GM12878 (cell line): Measurements from ENCODE around the gene ARHGAP26. TPM values are rescaled to one million over a fixed set of nuclear protein-coding genes. Genes with fewer than 3 reads are reported as not detected.

ENCODE experiments used
- ATAC-seq: fragments of 200-7000 bp; cut with Tn5 transposase; 3 replicates; pipeline ENCODE4 v1.9.1; 2020; ENCODE audit warnings: mild to moderate bottlenecking, moderate library complexity
- BruUV-seq: library from RNA; stranded (reverse); fragments of 400-500 nt; replicated peaks from 2 replicates; lab custom pipeline; 2021; lab: Mats Ljungman, UMichigan
- CTCF ChIA-PET: fragments of 300-600 bp; sonication (Branson Sonifier 250); formaldehyde crosslinking; extraction: SDS; loops from one replicate; lab custom pipeline; 2021; ENCODE audit warnings: inconsistent platforms; lab: Yijun Ruan, JAX
- POLR2A ChIA-PET: fragments of 350-600 bp; formaldehyde crosslinking; extraction: SDS; loops from one replicate; lab custom pipeline; 2021; ENCODE audit warnings: inconsistent platforms; lab: Charles Lee
- RAD21 ChIA-PET: fragments of 300-600 bp; sonication (Branson Sonifier 250); formaldehyde crosslinking; loops from one replicate; lab custom pipeline; 2023; ENCODE audit warnings: antibody characterized with exemption; ENCODE audit not compliant: unreplicated experiment; lab: Charles Lee
- SMC1A ChIA-PET: fragments of 300-600 bp; sonication (Branson Sonifier 250); formaldehyde crosslinking; loops from one replicate; lab custom pipeline; 2023; ENCODE audit not compliant: unreplicated experiment, uncharacterized antibody; lab: Charles Lee
- DNase-seq: peaks from one replicate; pipeline ENCODE4 v3.0.0-alpha.2; 2011; ENCODE audit warnings: low read depth, low spot score
- FAIRE-seq: peaks from 3 replicates; lab custom pipeline; 2011; peaks lifted over from hg19 to GRCh38; lab: Jason Lieb, UNC
- H2AFZ ChIP-seq: 2 replicates; pipeline ENCODE4 v1.6.0; 2011; ENCODE audit warnings: low read depth, low read length, control low read depth; ENCODE audit not compliant: control insufficient read depth
- H3K27ac ChIP-seq: 2 replicates; pipeline ENCODE4 v1.5.1; 2011; ENCODE audit warnings: control low read depth; ENCODE audit not compliant: control insufficient read depth, insufficient read depth
- H3K27me3 ChIP-seq, 2 experiments: replicated peaks in 1 of 2; 2 replicates each; pipeline versions ENCODE4 v1.6.0 to v1.6.1; 2011; ENCODE audit warnings: low read length in 1 of 2; ENCODE audit not compliant: control insufficient read depth in 2 of 2, insufficient read depth in 2 of 2
- H3K36me3 ChIP-seq, 2 experiments: 2 replicates each; pipeline ENCODE4 v1.5.1; 2011; ENCODE audit warnings: low read length in 1 of 2; ENCODE audit not compliant: control insufficient read depth in 2 of 2, insufficient read depth in 2 of 2
- H3K4me1 ChIP-seq: 2 replicates; pipeline ENCODE4 v1.6.1; 2011; ENCODE audit warnings: mild to moderate bottlenecking, low read length, moderate library complexity, mixed read lengths; ENCODE audit not compliant: control insufficient read depth, insufficient read depth
- H3K4me2 ChIP-seq: 2 replicates; pipeline ENCODE4 v1.6.0; 2011; ENCODE audit warnings: control low read depth; ENCODE audit not compliant: control insufficient read depth, insufficient read depth
- H3K4me3 ChIP-seq: fragments of 200-600 bp; sonication (generic); 2 replicates; pipeline ENCODE4 v1.5.1; 2016
- H3K79me2 ChIP-seq: 2 replicates; pipeline ENCODE4 v1.6.0; 2011; ENCODE audit warnings: low read length; ENCODE audit not compliant: control insufficient read depth, insufficient read depth
- H3K9ac ChIP-seq: 2 replicates; pipeline ENCODE4 v1.8.0; 2011; ENCODE audit warnings: low read length, control low read depth, mixed read lengths; ENCODE audit not compliant: control insufficient read depth, insufficient read depth
- H3K9me3 ChIP-seq: replicated peaks from 3 replicates; pipeline ENCODE4 v1.5.1; 2011; ENCODE audit warnings: mild to moderate bottlenecking, low read length; ENCODE audit not compliant: control insufficient read depth, insufficient read depth
- H4K20me1 ChIP-seq: 2 replicates; pipeline ENCODE4 v1.6.0; 2011; ENCODE audit not compliant: control insufficient read depth, insufficient read depth
- ATF3 ChIP-seq: IDR thresholded peaks from 2 replicates; pipeline ENCODE4 v1.6.1; 2011; ENCODE audit warnings: low read depth, mild to moderate bottlenecking, low read length, moderate library complexity, borderline replicate concordance; ENCODE audit errors: extremely low read depth
- CBX3 ChIP-seq: fragments of 200-600 bp; sonication (generic); IDR thresholded peaks from 2 replicates; pipeline ENCODE4 v1.6.1; 2016; ENCODE audit warnings: low read depth, borderline replicate concordance
- CHD1 ChIP-seq: IDR thresholded peaks from 2 replicates; pipeline ENCODE4 v1.6.1; 2012; ENCODE audit warnings: low read depth, low read length, improper control_type of control experiment
- CTCF ChIP-seq, 3 experiments: IDR thresholded peaks in 2 of 3; conservative IDR thresholded peaks in 1 of 3; 2 replicates each; pipeline ENCODE4 v1.5.1; 2011; ENCODE audit warnings: low read depth in 3 of 3, low read length in 3 of 3, mild to moderate bottlenecking in 3 of 3, control low read depth in 2 of 3, moderate library complexity in 2 of 3, inconsistent platforms in 1 of 3, mixed read lengths in 1 of 3; ENCODE audit not compliant: control insufficient read depth in 2 of 3, insufficient read depth in 1 of 3; ENCODE audit errors: extremely low read depth in 1 of 3
- HSF1 ChIP-seq: fragments of 150-350 bp; IDR thresholded peaks from 2 replicates; pipeline ENCODE4 v1.6.1; 2014; ENCODE audit warnings: mild to moderate bottlenecking, low read depth, low read length
- MEF2B ChIP-seq: fragments of 450-650 bp; IDR thresholded peaks from 2 replicates; pipeline ENCODE4 v1.6.1; 2018; ENCODE audit warnings: mild to moderate bottlenecking, moderate library complexity; ENCODE audit not compliant: partially characterized antibody, poor library complexity, severe bottlenecking
- MYC ChIP-seq: IDR thresholded peaks from 2 replicates; pipeline ENCODE4 v1.6.1; 2011; ENCODE audit warnings: mild to moderate bottlenecking, low read length, moderate library complexity, inconsistent platforms; ENCODE audit not compliant: insufficient read depth, insufficient replicate concordance, insufficient read length, severe bottlenecking
- PAX5 ChIP-seq: IDR thresholded peaks from 2 replicates; pipeline ENCODE4 v1.6.1; 2011; ENCODE audit warnings: low read depth, low read length, borderline replicate concordance
- RELA ChIP-seq: fragments of 450-650 bp; IDR thresholded peaks from 2 replicates; pipeline ENCODE4 v1.8.0; 2014; ENCODE audit warnings: borderline replicate concordance; ENCODE audit not compliant: partially characterized antibody
- SMAD1 ChIP-seq: fragments of 450-650 bp; IDR thresholded peaks from 2 replicates; pipeline ENCODE4 v1.6.1; 2018; ENCODE audit warnings: mild to moderate bottlenecking, low read depth; ENCODE audit not compliant: partially characterized antibody
- SMC3 ChIP-seq: IDR thresholded peaks from 2 replicates; pipeline ENCODE4 v1.6.1; 2011; ENCODE audit warnings: low read length, improper control_type of control experiment, borderline replicate concordance
- SREBF1 ChIP-seq: IDR thresholded peaks from 2 replicates; pipeline ENCODE4 v1.6.1; 2012; ENCODE audit warnings: mild to moderate bottlenecking, low read length
- TBL1XR1 ChIP-seq: IDR thresholded peaks from 2 replicates; pipeline ENCODE4 v1.6.1; 2012; ENCODE audit warnings: low read depth, low read length, improper control_type of control experiment
- TCF3 ChIP-seq: IDR thresholded peaks from 2 replicates; pipeline ENCODE4 v1.6.1; 2012; ENCODE audit warnings: low read depth, mild to moderate bottlenecking, low read length, borderline replicate concordance; ENCODE audit not compliant: insufficient read depth
- WGBS: methylation state at CpG from one replicate; pipeline ENCODE4 v1.1.6; 2016; ENCODE audit warnings: low lambda C conversion rate; ENCODE audit not compliant: insufficient replicate concordance, insufficient coverage; ENCODE audit errors: missing lambda C conversion rate; 5-methylcytosine and 5-hydroxymethylcytosine counted together
- in situ Hi-C: fragments of 300-500 bp; cut with MboI; formaldehyde crosslinking; loops from 9 replicates; pipeline ENCODE4 v1.14.3; 2018; ENCODE audit warnings: mixed read lengths
- intact Hi-C: fragments of 100-400 bp; cut with micrococcal nuclease; formaldehyde crosslinking; loops from one replicate; pipeline ENCODE4 v1.14.2; 2022; ENCODE audit not compliant: unreplicated experiment
- polyA plus RNA-seq, 11 experiments: library from polyadenylated mRNA; depleted of rRNA in 4 of 11; unstranded in 6 of 11; stranded (reverse) in 5 of 11; fragments of >200 nt; fragmentation: Nextera tagmentation in 4 of 11; fragmentation: Illumina TruSeq in 1 of 11; extraction: Ambion mirVana in 4 of 11; extraction: Trizol in 1 of 11; gene quantifications; 1 replicate in 1 of 11; 2 replicates in 10 of 11; pipeline versions ENCODE4 v1.2.1 to v1.2.3, GENCODE V29; 2011 to 2016; ENCODE audit warnings: inconsistent platforms in 2 of 11, missing spikeins in 2 of 11, low read depth in 1 of 11
- total RNA-seq, 4 experiments: library from RNA; depleted of rRNA in 3 of 4; stranded (reverse); fragments of >200 nt in 3 of 4; fragmentation: Illumina TruSeq in 1 of 4; extraction: Trizol in 1 of 4; gene quantifications; 2 replicates each; pipeline versions ENCODE4 v1.2.1 to v1.2.3, GENCODE V29; 2013 to 2021
- TF ChIP-seq, protein P1 (sequence below): fragments of 450-650 bp; IDR thresholded peaks from 2 replicates; pipeline ENCODE4 v1.6.1; 2017; ENCODE audit warnings: mild to moderate bottlenecking, low read depth, inconsistent platforms; ENCODE audit not compliant: poor library complexity, severe bottlenecking
- TF ChIP-seq, protein P2 (sequence below): IDR thresholded peaks from 2 replicates; pipeline ENCODE4 v1.6.1; 2011; ENCODE audit warnings: low read depth, low read length, improper control_type of control experiment, borderline replicate concordance

Gene ARHGAP26
- total and polyA plus RNA-seq, 10 of the 15 experiments (the other 5 are each of a cell fraction or from before 2014, with no cell fraction given) = 9.4 to 41.5 (median 19.3) TPM

- TF ChIP-seq, protein P1, sequence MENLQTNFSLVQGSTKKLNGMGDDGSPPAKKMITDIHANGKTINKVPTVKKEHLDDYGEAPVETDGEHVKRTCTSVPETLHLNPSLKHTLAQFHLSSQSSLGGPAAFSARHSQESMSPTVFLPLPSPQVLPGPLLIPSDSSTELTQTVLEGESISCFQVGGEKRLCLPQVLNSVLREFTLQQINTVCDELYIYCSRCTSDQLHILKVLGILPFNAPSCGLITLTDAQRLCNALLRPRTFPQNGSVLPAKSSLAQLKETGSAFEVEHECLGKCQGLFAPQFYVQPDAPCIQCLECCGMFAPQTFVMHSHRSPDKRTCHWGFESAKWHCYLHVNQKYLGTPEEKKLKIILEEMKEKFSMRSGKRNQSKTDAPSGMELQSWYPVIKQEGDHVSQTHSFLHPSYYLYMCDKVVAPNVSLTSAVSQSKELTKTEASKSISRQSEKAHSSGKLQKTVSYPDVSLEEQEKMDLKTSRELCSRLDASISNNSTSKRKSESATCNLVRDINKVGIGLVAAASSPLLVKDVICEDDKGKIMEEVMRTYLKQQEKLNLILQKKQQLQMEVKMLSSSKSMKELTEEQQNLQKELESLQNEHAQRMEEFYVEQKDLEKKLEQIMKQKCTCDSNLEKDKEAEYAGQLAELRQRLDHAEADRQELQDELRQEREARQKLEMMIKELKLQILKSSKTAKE = no peak
- TF ChIP-seq RELA (no peak), MYC (no peak)
These were observed 177.2 kb downstream of the ARHGAP26 start (continued) for GRCh38 chr5:142947427-142947709.

DNA sequence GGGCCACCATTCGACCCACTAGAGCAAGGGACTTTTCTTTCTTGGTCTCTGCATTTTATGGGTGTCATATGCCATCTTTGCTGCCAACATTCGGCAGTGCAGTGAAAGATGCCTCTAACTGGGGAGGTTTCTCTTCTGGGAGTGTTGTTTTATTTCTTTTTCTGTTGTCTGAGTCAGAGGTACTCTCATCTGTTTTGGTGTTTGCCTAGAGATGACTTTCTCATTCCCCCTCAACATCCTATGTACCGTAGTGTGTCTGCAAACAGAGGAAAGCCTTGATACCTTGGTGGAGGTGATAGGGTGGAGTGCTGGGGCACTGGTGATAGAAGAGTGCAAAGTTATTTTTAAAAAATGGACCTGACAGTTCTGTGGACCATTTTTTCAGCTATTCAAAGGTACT, 182.1 kb downstream of the ARHGAP26 start:
- no peaks in the 10 kb centered on the region for H3K36me3 ChIP-seq
- intact Hi-C loops = no loop called here
- no peak for DNase-seq
- H3K27ac ChIP-seq = no peak overlapping the region
- no peaks in the 10 kb centered on the region for H3K4me1 ChIP-seq
- in situ Hi-C loops = no loop called here
- H3K27me3 ChIP-seq = no peaks in the 10 kb centered on the region
- no peaks in the 10 kb centered on the region for H3K79me2 ChIP-seq
- no TSS peak for BruUV-seq
- POLR2A ChIA-PET = no interaction called here
- CTCF ChIA-PET = no interaction called here
- RAD21 ChIA-PET = no interaction called here
- no peak overlapping the region for H3K9ac ChIP-seq
- H4K20me1 ChIP-seq = no peaks in the 10 kb centered on the region
- WGBS = 50% methylated on average over 3 of the region's 3 CpGs
- no peak overlapping the region for H2AFZ ChIP-seq
- SMC1A ChIA-PET = interaction anchor here (0.6 kb wide), 1 partner anchor 996 kb away, joined by 3 read pairs; no protein-coding TSS in a partner anchor
- no peak for ATAC-seq
- H3K4me2 ChIP-seq = no peak overlapping the region
- no peak for FAIRE-seq
- no peaks in the 10 kb centered on the region; the same call in 2 of the 3 replicates for H3K9me3 ChIP-seq
- H3K4me3 ChIP-seq = no peak overlapping the region
- no peak for TF ChIP-seq SMAD1
- no peak for TF ChIP-seq PAX5
- no peak for TF ChIP-seq CHD1
- no peak for TF ChIP-seq ATF3
- TF ChIP-seq CTCF (IDR thresholded peaks at IDR 0.05 in 2 of 3, conservative IDR thresholded peaks at IDR 0.05 in 1 of 3; ENCODE audit: control insufficient read depth in 2 of 3, extremely low read depth in 1 of 3, insufficient read depth in 1 of 3, low read depth in 3 of 3, low read length in 3 of 3) = no peak
- no peak for TF ChIP-seq HSF1
- TF ChIP-seq SREBF1 = no peak
- TF ChIP-seq TCF3 = no peak
- TF ChIP-seq MEF2B = no peak
- no peak for TF ChIP-seq TBL1XR1
- TF ChIP-seq, protein P2, sequence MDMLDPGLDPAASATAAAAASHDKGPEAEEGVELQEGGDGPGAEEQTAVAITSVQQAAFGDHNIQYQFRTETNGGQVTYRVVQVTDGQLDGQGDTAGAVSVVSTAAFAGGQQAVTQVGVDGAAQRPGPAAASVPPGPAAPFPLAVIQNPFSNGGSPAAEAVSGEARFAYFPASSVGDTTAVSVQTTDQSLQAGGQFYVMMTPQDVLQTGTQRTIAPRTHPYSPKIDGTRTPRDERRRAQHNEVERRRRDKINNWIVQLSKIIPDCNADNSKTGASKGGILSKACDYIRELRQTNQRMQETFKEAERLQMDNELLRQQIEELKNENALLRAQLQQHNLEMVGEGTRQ = no peak
- TF ChIP-seq CBX3 = no peak
- no peak for TF ChIP-seq SMC3
